SK-N-SH (cell line): Measurements from ENCODE around the gene WASF3. TPM values are rescaled to one million over a fixed set of nuclear protein-coding genes. Genes with fewer than 3 reads are reported as not detected.

Experiments
- CTCF ChIA-PET: fragments of 300-600, 350-600 bp; formaldehyde crosslinking; extraction: SDS; loops from one replicate; lab custom pipeline; 2021; lab: Yijun Ruan, JAX
- POLR2A ChIA-PET: fragments of 350-600 bp; sonication (Branson Sonifier 250); formaldehyde crosslinking; extraction: SDS; loops from one replicate; lab custom pipeline; 2020; ENCODE audit warnings: antibody characterized with exemption, inconsistent platforms; lab: Yijun Ruan, JAX
- DNase-seq: peaks from one replicate; pipeline ENCODE4 v3.0.0; 2012
- H2AFZ ChIP-seq: fragments of 200-600 bp; sonication (generic); 2 replicates; pipeline ENCODE4 v1.8.1; 2016; ENCODE audit warnings: antibody characterized with exemption, mild to moderate bottlenecking, low read depth
- H3F3A ChIP-seq: fragments of 200-600 bp; sonication (generic); replicated peaks from 2 replicates; pipeline ENCODE3; 2016; ENCODE audit warnings: antibody characterized with exemption, mild to moderate bottlenecking; ENCODE audit not compliant: insufficient read depth
- H3K27ac ChIP-seq, 2 experiments: fragments of 200-500 bp in 1 of 2; fragments of 200-600 bp in 1 of 2; sonication (Bioruptor generic) in 1 of 2; sonication (generic), shearing (Covaris generic) in 1 of 2; 2 replicates each; pipeline versions ENCODE4 v1.5.1 to v1.6.1; 2014 to 2016; ENCODE audit warnings: low read depth in 2 of 2, inconsistent platforms in 1 of 2, low read length in 1 of 2, mild to moderate bottlenecking in 1 of 2, mixed read lengths in 1 of 2
- H3K27me3 ChIP-seq: fragments of 200-600 bp; sonication (generic), shearing (Covaris generic); 2 replicates; pipeline ENCODE4 v1.6.1; 2016; ENCODE audit warnings: mixed run types; ENCODE audit not compliant: insufficient read depth
- H3K36me3 ChIP-seq, 2 experiments: fragments of 200-500 bp in 1 of 2; fragments of 200-600 bp in 1 of 2; sonication (Bioruptor generic) in 1 of 2; sonication (generic) in 1 of 2; replicated peaks in 1 of 2; 2 replicates each; pipeline versions ENCODE3 to v1.5.1; 2014 to 2016; ENCODE audit warnings: low read length in 1 of 2, mild to moderate bottlenecking in 1 of 2; ENCODE audit not compliant: insufficient read depth in 2 of 2, control insufficient read depth in 1 of 2
- H3K4me1 ChIP-seq, 2 experiments: fragments of 200-500 bp in 1 of 2; fragments of 200-600 bp in 1 of 2; sonication (Bioruptor generic) in 1 of 2; sonication (generic), shearing (Covaris generic) in 1 of 2; 2 replicates each; pipeline versions ENCODE4 v1.5.1 to v1.6.1; 2014 to 2016; ENCODE audit warnings: low read depth in 1 of 2, low read length in 1 of 2, mixed run types in 1 of 2; ENCODE audit not compliant: insufficient read depth in 2 of 2, control insufficient read depth in 1 of 2
- H3K4me2 ChIP-seq: fragments of 200-600 bp; sonication (generic), shearing (Covaris generic); 2 replicates; pipeline ENCODE4 v1.6.1; 2017; ENCODE audit warnings: mixed run types
- H3K4me3 ChIP-seq, 2 experiments: fragments of 200-500 bp in 1 of 2; fragments of 200-600 bp in 1 of 2; sonication (Bioruptor generic) in 1 of 2; sonication (generic), shearing (Covaris generic) in 1 of 2; 2 replicates each; pipeline versions ENCODE4 v1.5.1 to v1.8.1; 2014 to 2016; ENCODE audit warnings: low read depth in 2 of 2, inconsistent platforms in 1 of 2, low read length in 1 of 2, mild to moderate bottlenecking in 1 of 2, mixed read lengths in 1 of 2, moderate library complexity in 1 of 2
- H3K79me2 ChIP-seq: fragments of 200-600 bp; sonication (generic); 2 replicates; pipeline ENCODE4 v1.8.1; 2017; ENCODE audit warnings: mild to moderate bottlenecking; ENCODE audit not compliant: insufficient read depth
- H3K9ac ChIP-seq: fragments of 200-600 bp; sonication (generic); 2 replicates; pipeline ENCODE4 v1.6.1; 2017; ENCODE audit warnings: mixed run types
- H3K9me2 ChIP-seq: fragments of 200-600 bp; sonication (generic); 2 replicates; pipeline ENCODE4 v1.6.1; 2017; ENCODE audit warnings: mixed run types
- H3K9me3 ChIP-seq: fragments of 200-600 bp; sonication (generic); 2 replicates; pipeline ENCODE4 v1.6.1; 2017; ENCODE audit warnings: mixed run types, mild to moderate bottlenecking, moderate library complexity
- H4K20me1 ChIP-seq: fragments of 200-600 bp; sonication (generic); 2 replicates; pipeline ENCODE4 v1.6.1; 2017; ENCODE audit warnings: mild to moderate bottlenecking, mixed run types; ENCODE audit not compliant: insufficient read depth
- ELF1 ChIP-seq: IDR thresholded peaks from 2 replicates; pipeline ENCODE4 v1.4.0; 2012
- EZH2phosphoT487 ChIP-seq: fragments of 200-600 bp; sonication (generic); IDR thresholded peaks from 2 replicates; pipeline ENCODE4 v1.6.1; 2017; ENCODE audit warnings: low read depth, mixed run types, mild to moderate bottlenecking, antibody characterized with exemption, moderate library complexity, borderline replicate concordance
- FOSL2 ChIP-seq: IDR thresholded peaks from 2 replicates; pipeline ENCODE4 v1.4.0; 2012; ENCODE audit warnings: low read depth, mild to moderate bottlenecking, moderate library complexity, borderline replicate concordance
- FOXJ3 ChIP-seq: sonication (generic); formaldehyde crosslinking; IDR thresholded peaks from 2 replicates; pipeline ENCODE4 v1.5.1; 2020; ENCODE audit warnings: mild to moderate bottlenecking, missing genetic modification reagents
- FOXM1 ChIP-seq: IDR thresholded peaks from 2 replicates; pipeline ENCODE4 v1.4.0; 2012; ENCODE audit warnings: low read depth, mild to moderate bottlenecking
- IRF3 ChIP-seq: fragments of 150-350 bp; IDR thresholded peaks from 2 replicates; pipeline ENCODE4 v1.6.1; 2016; ENCODE audit warnings: mild to moderate bottlenecking, low read depth, low read length
- JUND ChIP-seq: IDR thresholded peaks from 2 replicates; pipeline ENCODE4 v1.4.0; 2012
- MAX ChIP-seq: IDR thresholded peaks from 2 replicates; pipeline ENCODE4 v1.4.0; 2012; ENCODE audit warnings: low read depth
- NFIC ChIP-seq: IDR thresholded peaks from 2 replicates; pipeline ENCODE4 v1.4.0; 2012; ENCODE audit warnings: borderline replicate concordance
- RAD21 ChIP-seq: IDR thresholded peaks from 2 replicates; pipeline ENCODE4 v1.6.1; 2012; ENCODE audit warnings: mild to moderate bottlenecking, low read length
- RCOR1 ChIP-seq: fragments of 150-350 bp; IDR thresholded peaks from 2 replicates; pipeline ENCODE4 v1.6.1; 2017; ENCODE audit warnings: antibody characterized with exemption, low read length
- REST ChIP-seq: IDR thresholded peaks from 2 replicates; pipeline ENCODE4 v1.6.1; 2012; ENCODE audit warnings: mild to moderate bottlenecking, low read depth, low read length, moderate library complexity
- RFX5 ChIP-seq: IDR thresholded peaks from 2 replicates; pipeline ENCODE4 v1.6.1; 2012; ENCODE audit warnings: mild to moderate bottlenecking, improper control_type of control experiment, low read length
- RXRA ChIP-seq: IDR thresholded peaks from 2 replicates; pipeline ENCODE4 v1.4.0; 2012; ENCODE audit warnings: low read depth, mild to moderate bottlenecking, borderline replicate concordance
- TAF1 ChIP-seq: IDR thresholded peaks from 2 replicates; pipeline ENCODE4 v1.6.1; 2012; ENCODE audit warnings: low read depth, mild to moderate bottlenecking, low read length, moderate library complexity, borderline replicate concordance
- TCF12 ChIP-seq: IDR thresholded peaks from 2 replicates; pipeline ENCODE4 v1.4.0; 2012
- ZBTB33 ChIP-seq: IDR thresholded peaks from 2 replicates; pipeline ENCODE4 v1.4.0; 2012; ENCODE audit warnings: low read depth, borderline replicate concordance
- whole genome bisulfite sequencing: methylation state at CpG from one replicate; pipeline ENCODE4 v1.1.6; 2017; ENCODE audit warnings: low lambda C conversion rate; 5-methylcytosine and 5-hydroxymethylcytosine counted together
- polyA plus RNA-seq, 3 experiments: library from polyadenylated mRNA; depleted of rRNA; stranded (reverse); fragments of >200 nt; gene quantifications; 2 replicates each; pipeline ENCODE4 v1.2.3, GENCODE V29; 2012

Gene WASF3
- polyA plus RNA-seq, 1 of the 3 experiments (the other 2 are of a cell fraction), result 10.4 TPM

- Histone ChIP-seq H4K20me1 (peaks cover 22% of the 10 kb centered on the region; the same call in 1 of the 2 replicates), H3K27me3 (no peaks in the 10 kb centered on the region), H3K4me3 (no peak overlapping the region), H3F3A (peaks cover 7% of the 10 kb centered on the region), H3K79me2 (peaks cover 86% of the 10 kb centered on the region), H2AFZ (no peak overlapping the region), H3K36me3 (no peaks in the 10 kb centered on the region), H3K9me2 (no peaks in the 10 kb centered on the region), H3K9me3 (no peaks in the 10 kb centered on the region), H3K4me1 (peaks cover 0 to 27% of the 10 kb centered on the region in 2 experiments; a peak in 2 of 4 replicates), H3K27ac (peak overlapping the region; percentile 38 to 44; a peak in 3 of 4 replicates), H3K4me2 (peak overlapping the region; percentile 4; the same call in 1 of the 2 replicates), H3K9ac (no peak overlapping the region)
- CTCF ChIA-PET, result interaction anchor here (1.0 to 1.7 kb wide), 5 partner anchors 13 to 377 kb away, joined by 3 to 4 read pairs (median 3); no protein-coding TSS in a partner anchor
- DNase-seq, result peak; percentile 51
- TF ChIP-seq RFX5 (no peak), RXRA (no peak), EZH2phosphoT487 (no peak), NFIC (no peak), FOSL2 (no peak), JUND (no peak), ELF1 (no peak), FOXM1 (no peak), IRF3 (no peak), MAX (peak; percentile 58; the same call in 1 of the 2 replicates), RCOR1 (0 out of 2 replicates have a peak, but pooled peaks have one; percentile 11)
- WGBS, result 55% methylated on average over 8 of the region's 8 CpGs
- POLR2A ChIA-PET, result no interaction called here
Observed at GRCh38 chr13:26561651-26562511, 4.4 kb downstream of the WASF3 start.

GRCh38 chr13:26562512-26562890, 5.0 kb downstream of the WASF3 start:
- ChIA-PET POLR2A (no interaction called here), CTCF (interaction anchor here (1.0 to 1.7 kb wide), 4 partner anchors 13 to 377 kb away, joined by 3 to 4 read pairs (median 3); no protein-coding TSS in a partner anchor)
- H3K79me2 ChIP-seq, result peaks cover 92% of the 10 kb centered on the region
- DNase-seq, result peak; percentile 80
- H3K9ac ChIP-seq, result no peak overlapping the region
- H3K4me3 ChIP-seq, result no peak overlapping the region
- no peaks in the 10 kb centered on the region for H3K36me3 ChIP-seq
- no peaks in the 10 kb centered on the region for H3K9me2 ChIP-seq
- peaks cover 23% of the 10 kb centered on the region; the same call in 1 of the 2 replicates for H4K20me1 ChIP-seq
- H3K4me1 ChIP-seq, result peaks cover 0 to 24% of the 10 kb centered on the region in 2 experiments; a peak in 2 of 4 replicates
- WGBS, result 38% methylated on average over 2 of the region's 2 CpGs
- H3K4me2 ChIP-seq, result peak overlapping the region; percentile 4; the same call in 1 of the 2 replicates
- H2AFZ ChIP-seq, result no peak overlapping the region
- peak overlapping the region in 1 of 2 experiments; percentile 44; a peak in 2 of 4 replicates for H3K27ac ChIP-seq
- no peaks in the 10 kb centered on the region for H3K27me3 ChIP-seq
- peaks cover 7% of the 10 kb centered on the region for H3F3A ChIP-seq
- no peaks in the 10 kb centered on the region for H3K9me3 ChIP-seq
- TF ChIP-seq TAF1, result no peak
- TF ChIP-seq ZBTB33, result no peak
- TF ChIP-seq REST, result no peak
- peak; percentile 44; the same call in 1 of the 2 replicates for TF ChIP-seq TCF12
- TF ChIP-seq RXRA, result no peak
- TF ChIP-seq RAD21, result no peak
- TF ChIP-seq IRF3, result no peak
- TF ChIP-seq RFX5, result no peak
- peak; percentile 43; the same call in 1 of the 2 replicates for TF ChIP-seq FOXJ3 (CRISPR knock-in tag)
